ENCODE data around the gene STK11.

DNA sequence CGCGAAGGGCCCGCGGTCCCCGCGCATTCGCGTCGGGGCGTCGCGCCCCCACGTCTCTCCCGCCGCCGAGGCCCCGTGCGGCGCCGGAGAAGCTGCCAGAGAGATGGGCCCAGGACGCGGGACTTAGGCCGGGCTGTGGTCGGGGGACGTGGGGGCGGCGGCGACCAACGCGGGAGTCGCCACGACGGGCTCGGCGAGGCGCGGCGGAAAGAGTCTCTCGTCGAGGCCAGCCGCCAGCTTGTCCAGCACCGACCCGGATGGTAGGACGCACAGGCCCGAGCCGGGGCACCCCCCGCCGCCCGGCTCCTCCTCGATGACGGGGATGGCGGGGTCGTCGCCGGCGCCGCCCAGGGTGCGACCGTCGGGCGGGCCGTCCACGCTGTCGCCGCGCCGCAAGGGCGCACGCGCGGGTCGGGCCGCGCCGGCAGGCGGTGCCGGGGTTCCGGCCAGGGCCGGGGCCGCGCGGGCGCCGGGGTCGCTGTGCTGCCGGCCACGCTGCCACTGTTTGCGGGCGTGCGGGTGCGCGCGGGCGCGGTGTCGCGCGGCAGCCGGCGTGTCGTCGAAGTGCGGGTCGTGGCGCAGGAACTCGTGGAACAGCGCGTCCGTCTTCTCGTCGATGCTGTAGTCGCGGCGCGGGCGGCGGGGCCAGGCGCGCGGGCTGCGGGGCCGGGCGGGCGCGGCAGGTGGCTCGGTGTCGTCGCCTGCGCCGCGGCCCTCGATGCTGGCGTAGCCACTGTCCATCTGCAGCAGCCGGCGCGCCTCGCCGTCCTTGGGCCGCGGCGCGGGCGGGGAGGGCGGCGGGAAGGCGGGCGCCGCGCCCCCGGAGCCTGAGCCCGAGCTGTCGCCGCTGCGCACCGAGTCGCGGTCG lies 23.7 kb downstream of the STK11 start:
- TF ChIP-seq, protein P1, sequence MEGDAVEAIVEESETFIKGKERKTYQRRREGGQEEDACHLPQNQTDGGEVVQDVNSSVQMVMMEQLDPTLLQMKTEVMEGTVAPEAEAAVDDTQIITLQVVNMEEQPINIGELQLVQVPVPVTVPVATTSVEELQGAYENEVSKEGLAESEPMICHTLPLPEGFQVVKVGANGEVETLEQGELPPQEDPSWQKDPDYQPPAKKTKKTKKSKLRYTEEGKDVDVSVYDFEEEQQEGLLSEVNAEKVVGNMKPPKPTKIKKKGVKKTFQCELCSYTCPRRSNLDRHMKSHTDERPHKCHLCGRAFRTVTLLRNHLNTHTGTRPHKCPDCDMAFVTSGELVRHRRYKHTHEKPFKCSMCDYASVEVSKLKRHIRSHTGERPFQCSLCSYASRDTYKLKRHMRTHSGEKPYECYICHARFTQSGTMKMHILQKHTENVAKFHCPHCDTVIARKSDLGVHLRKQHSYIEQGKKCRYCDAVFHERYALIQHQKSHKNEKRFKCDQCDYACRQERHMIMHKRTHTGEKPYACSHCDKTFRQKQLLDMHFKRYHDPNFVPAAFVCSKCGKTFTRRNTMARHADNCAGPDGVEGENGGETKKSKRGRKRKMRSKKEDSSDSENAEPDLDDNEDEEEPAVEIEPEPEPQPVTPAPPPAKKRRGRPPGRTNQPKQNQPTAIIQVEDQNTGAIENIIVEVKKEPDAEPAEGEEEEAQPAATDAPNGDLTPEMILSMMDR (conservative IDR thresholded peaks at IDR 0.05; ENCODE audit: low read length): no peak
- no peak for TF ChIP-seq EZH2phosphoT487 (IDR thresholded peaks at IDR 0.05; ENCODE audit: borderline replicate concordance)

Data from Loucy (cell line).